Breast epithelium (tissue), 4 donors: ENCODE data around the gene TGFBR3. TPM values are rescaled to one million over a fixed set of nuclear protein-coding genes. Genes with fewer than 3 reads are reported as not detected.

Experiments used
- DNase-seq, 2 donors: peaks; one replicate each; pipeline ENCODE4 v3.0.0-alpha.2; 2019; ENCODE audit warnings: low spot score in 2 of 2
- H3K27ac ChIP-seq, 2 donors: fragments of 200-600 bp; sonication (generic) in 1 of 2; one replicate each; pipeline ENCODE4 v1.5.1; 2016 to 2019; ENCODE audit warnings: mild to moderate bottlenecking in 1 of 2
- H3K27me3 ChIP-seq, 2 donors: fragments of 200-600 bp; sonication (generic) in 1 of 2; one replicate each; pipeline versions ENCODE4 v1.5.1 to v1.6.0; 2017 to 2019; ENCODE audit warnings: control low read depth in 1 of 2, mild to moderate bottlenecking in 1 of 2
- H3K36me3 ChIP-seq: fragments of 200-600 bp; one replicate; pipeline ENCODE4 v1.5.1; 2019
- H3K4me1 ChIP-seq, 2 donors: fragments of 200-600 bp; sonication (generic); one replicate each; pipeline ENCODE4 v1.5.1; 2016 to 2019; ENCODE audit warnings: control low read depth in 1 of 2
- H3K4me3 ChIP-seq, 3 donors: fragments of 200-600 bp; sonication (generic); 1 replicate in 2 of 3; 2 replicates in 1 of 3; pipeline ENCODE4 v1.5.1; 2016 to 2019; ENCODE audit warnings: mild to moderate bottlenecking in 3 of 3, moderate library complexity in 2 of 3
- H3K9me3 ChIP-seq, 2 donors: fragments of 200-600 bp; sonication (generic) in 1 of 2; one replicate each; pipeline ENCODE4 v1.5.1; 2016 to 2019; ENCODE audit warnings: control low read depth in 1 of 2
- CTCF ChIP-seq, 3 donors: fragments of 450-650 bp; IDR thresholded peaks; one replicate each; pipeline ENCODE4 v1.5.1; 2016 to 2017; ENCODE audit warnings: antibody characterized with exemption in 3 of 3, mild to moderate bottlenecking in 3 of 3, moderate library complexity in 3 of 3
- POLR2A ChIP-seq: fragments of 450-650 bp; IDR thresholded peaks from one replicate; pipeline ENCODE4 v1.6.1; 2016; ENCODE audit warnings: antibody characterized with exemption, mild to moderate bottlenecking, moderate library complexity
- POLR2AphosphoS5 ChIP-seq, 3 donors: sonication (generic); formaldehyde crosslinking; IDR thresholded peaks; one replicate each; pipeline ENCODE4 v1.6.1; 2017; ENCODE audit warnings: antibody characterized with exemption in 3 of 3
- intact Hi-C: fragments of 100-400 bp; cut with DNase I; formaldehyde crosslinking; loops from one replicate; pipeline ENCODE4 v1.15.1; 2023; ENCODE audit warnings: low total_unique reads
- total RNA-seq, 3 donors: library from RNA; depleted of rRNA; stranded (reverse); fragments of >200 nt; gene quantifications; one replicate each; pipeline ENCODE4 v1.1.0, GENCODE V29; 2016

TGFBR3 gene
- total RNA-seq = 100 to 1,000 TPM; 127 to 287 (median 167) TPM

DNA sequence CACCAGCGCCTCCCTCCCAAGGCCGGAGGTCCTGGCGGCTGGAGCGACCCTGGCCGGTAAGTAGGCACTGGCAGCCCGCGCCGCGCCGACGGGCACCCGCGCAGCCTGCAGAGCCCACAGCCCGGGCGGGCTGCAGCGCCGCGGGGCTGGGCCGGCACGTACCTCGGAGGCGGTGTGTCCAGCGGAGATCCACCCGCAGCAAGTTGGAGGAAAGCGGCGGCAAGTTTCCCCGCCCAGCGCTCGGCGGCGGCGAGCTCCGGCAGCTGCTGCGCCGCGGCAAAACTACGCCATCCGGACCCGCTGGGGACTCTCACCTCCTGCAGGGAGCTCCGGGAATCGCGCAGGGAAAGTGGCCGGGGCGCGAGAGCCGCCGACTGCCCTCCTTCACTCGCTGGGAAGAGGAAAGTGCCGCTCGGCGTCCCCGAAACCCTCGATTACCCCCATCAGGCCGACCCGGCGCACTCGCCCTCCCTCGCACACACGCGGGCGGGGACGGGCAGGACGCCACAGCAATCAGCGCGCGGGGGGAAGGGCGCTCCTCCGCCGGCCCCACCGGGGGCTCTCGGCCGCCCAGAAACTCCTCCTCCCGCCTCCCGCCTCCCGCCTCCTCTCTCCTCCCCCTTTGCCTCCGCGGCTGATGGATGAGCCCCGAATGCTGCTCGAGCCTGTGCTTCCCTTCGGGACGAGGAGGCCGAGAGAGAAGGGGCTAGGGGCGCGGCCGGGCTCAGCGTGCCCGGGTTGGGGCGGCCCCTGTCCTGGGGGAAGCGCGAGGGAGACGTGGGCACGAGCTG lies at the start of gene TGFBR3:
TGFBR3 (minus strand) TSS at position 436 of the 791 bp plus-strand sequence. CDS start 24,620 bp downstream, outside the sequence.
- Histone ChIP-seq H3K4me1 (no peaks in the 10 kb centered on the region), H3K36me3 (no peaks in the 10 kb centered on the region), H3K27me3 (no peaks in the 10 kb centered on the region), H3K4me3 (peak within 1 kb of the TSS; percentile 92 to 100 (median 95)), H3K9me3 (no peaks in the 10 kb centered on the region), H3K27ac (peak within 1 kb of the TSS; percentile 92 to 98)
- peak; percentile 82 to 87 for DNase-seq
- TF ChIP-seq POLR2AphosphoS5 (IDR thresholded peaks at IDR 0.05) = peak; percentile 91 to 97 (median 95)
- TF ChIP-seq POLR2A = peak; percentile 51
- peak in 2 of 3 donors; percentile 59 to 65 for TF ChIP-seq CTCF (IDR thresholded peaks at IDR 0.05)
- intact Hi-C loops = no loop called here

DNA sequence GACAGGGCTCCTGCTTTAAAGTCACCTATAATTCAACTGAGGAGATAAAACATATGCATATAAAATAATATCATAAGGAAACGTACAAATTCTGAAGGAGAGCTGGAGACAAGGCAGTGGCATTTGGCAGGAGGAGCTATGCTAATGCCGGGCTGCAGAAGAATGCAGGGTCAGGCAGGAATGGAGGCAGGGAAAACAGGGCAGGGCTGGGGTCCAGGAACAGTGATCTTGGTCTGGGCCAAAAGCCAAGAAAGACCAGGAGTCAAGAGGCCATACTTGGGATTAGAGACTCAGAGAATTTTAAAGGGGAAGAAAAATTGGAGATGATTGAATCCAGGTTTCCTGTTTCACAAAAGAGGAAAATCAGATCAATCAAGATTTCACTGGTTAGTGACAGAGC lies 43.3 kb upstream of the TGFBR3 start:
- Histone ChIP-seq H3K27me3 (no peaks in the 10 kb centered on the region), H3K9me3 (no peaks in the 10 kb centered on the region), H3K36me3 (no peaks in the 10 kb centered on the region), H3K4me1 (no peaks in the 10 kb centered on the region), H3K27ac (no peak overlapping the region), H3K4me3 (no peak overlapping the region)
- no peak for TF ChIP-seq POLR2A
- TF ChIP-seq POLR2AphosphoS5 (IDR thresholded peaks at IDR 0.05) = no peak
- TF ChIP-seq CTCF (IDR thresholded peaks at IDR 0.05) = no peak
- intact Hi-C loops = loop anchor here (5.0 to 10.0 kb wide), 2 partner anchors 644 to 873 kb away; no protein-coding TSS in a partner anchor
- DNase-seq = no peak

GRCh38 chr1:91928026-91928425 lies 42.1 kb upstream of the TGFBR3 start:
- intact Hi-C loops = loop anchor here (5.0 to 10.0 kb wide), 2 partner anchors 643 to 874 kb away; no protein-coding TSS in a partner anchor
- Histone ChIP-seq H3K9me3 (no peaks in the 10 kb centered on the region), H3K4me1 (no peaks in the 10 kb centered on the region), H3K36me3 (no peaks in the 10 kb centered on the region), H3K4me3 (no peak overlapping the region), H3K27me3 (no peaks in the 10 kb centered on the region), H3K27ac (no peak overlapping the region)
- TF ChIP-seq CTCF (IDR thresholded peaks at IDR 0.05) (no peak), POLR2AphosphoS5 (IDR thresholded peaks at IDR 0.05) (no peak), POLR2A (no peak)
- no peak for DNase-seq

GRCh38 chr1:91925644-91926435 lies 39.9 kb upstream of the TGFBR3 start:
- TF ChIP-seq POLR2A (no peak), CTCF (IDR thresholded peaks at IDR 0.05) (no peak), POLR2AphosphoS5 (IDR thresholded peaks at IDR 0.05) (no peak)
- no peaks in the 10 kb centered on the region for H3K4me1 ChIP-seq
- intact Hi-C loops = loop anchor here (5.0 to 10.0 kb wide), 2 partner anchors 641 to 876 kb away; no protein-coding TSS in a partner anchor
- H3K36me3 ChIP-seq = no peaks in the 10 kb centered on the region
- H3K27me3 ChIP-seq = no peaks in the 10 kb centered on the region
- no peak for DNase-seq
- H3K27ac ChIP-seq = no peak overlapping the region
- H3K9me3 ChIP-seq = no peaks in the 10 kb centered on the region
- no peak overlapping the region for H3K4me3 ChIP-seq
